Activated effector memory CD4-positive, alpha-beta T cell treated with anti-CD3 and anti-CD28 coated beads, Interleukin-2, amount 50 U/mL, for 16 hours (primary cell): ENCODE results near the gene LGALS3.
"Not testable (repeated sequence)": the region's sequence is repeated elsewhere in the genome, so short reads cannot be mapped to it uniquely, and the experiment has no call there.

Experiments
- DNase-seq: peaks from one replicate; pipeline ENCODE4 v3.0.0-alpha.2; 2020

Gene LGALS3

DNA sequence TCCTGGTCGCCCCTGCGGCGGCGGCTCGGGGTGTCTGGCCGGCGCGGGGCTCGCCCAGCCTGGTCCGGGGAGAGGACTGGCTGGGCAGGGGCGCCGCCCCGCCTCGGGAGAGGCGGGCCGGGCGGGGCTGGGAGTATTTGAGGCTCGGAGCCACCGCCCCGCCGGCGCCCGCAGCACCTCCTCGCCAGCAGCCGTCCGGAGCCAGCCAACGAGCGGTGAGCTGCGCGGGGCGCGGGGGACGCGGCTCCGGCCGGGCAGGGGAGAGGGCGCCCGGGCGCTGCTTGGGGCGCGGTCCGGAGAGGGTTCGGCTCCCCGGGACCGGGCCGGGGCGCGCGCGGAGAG lies at the start of gene LGALS3:
Gene LGALS3, plus strand, starts transcription at position 167 of the 342 bp plus-strand sequence. CDS start 8,122 bp downstream, outside the sequence.
- DNase-seq = peak; percentile 81

- DNase-seq = not testable (repeated sequence)
Measured at GRCh38 chr14:55079961-55080360, 49.1 kb upstream of the LGALS3 start.

GRCh38 chr14:55084401-55085059 lies 44.5 kb upstream of the LGALS3 start:
- DNase-seq = no peak

DNA sequence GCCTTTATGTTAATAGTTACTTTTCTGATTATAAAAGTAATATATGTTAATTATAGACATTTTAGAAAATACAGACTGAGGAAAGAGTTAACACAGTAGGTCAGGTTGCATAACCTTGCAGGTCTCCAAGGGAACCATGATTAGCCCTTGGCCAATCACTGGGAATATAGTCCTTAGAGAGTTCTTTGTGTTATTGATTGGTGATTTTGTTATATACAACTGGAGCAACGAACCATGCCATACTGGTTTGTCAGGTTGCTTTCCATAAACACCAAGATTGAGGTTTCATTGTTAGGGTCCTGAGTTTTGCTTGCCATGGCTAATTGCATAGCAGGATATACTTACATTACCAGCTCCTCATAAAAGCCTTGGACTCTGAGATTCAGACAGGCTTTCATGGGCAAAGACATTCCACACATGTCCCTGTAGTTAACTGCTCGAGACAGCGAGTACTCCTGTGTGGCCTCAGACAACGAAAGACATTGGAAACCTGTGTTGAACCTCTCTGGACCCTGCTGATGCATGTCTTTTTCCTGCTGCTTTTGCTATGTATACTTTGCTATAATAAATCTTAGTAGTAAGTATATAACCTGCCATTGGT lies 43.9 kb upstream of the LGALS3 start:
- no peak for DNase-seq

- no peak for DNase-seq
Measured at GRCh38 chr14:55086938-55087337, 42.1 kb upstream of the LGALS3 start.

DNA sequence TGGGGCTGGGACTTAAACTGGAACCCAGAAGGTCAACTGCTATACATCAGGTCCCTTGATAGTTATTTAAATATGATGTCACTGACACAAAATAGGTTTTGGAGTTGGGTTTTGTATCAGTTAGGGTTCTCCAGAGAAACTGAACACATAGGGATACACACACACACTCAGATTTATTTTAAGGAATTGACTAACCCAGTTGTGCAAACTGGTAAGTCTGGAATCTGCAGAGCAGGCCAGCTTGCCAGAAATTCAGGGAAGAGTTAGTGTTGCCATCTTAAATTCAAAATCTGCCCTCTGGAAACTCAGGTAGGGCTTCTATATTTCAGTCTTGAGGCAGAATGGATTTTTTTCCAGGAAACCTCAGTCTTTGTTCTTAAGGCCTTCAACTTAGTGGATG lies 40.7 kb upstream of the LGALS3 start:
- DNase-seq = no peak

DNA sequence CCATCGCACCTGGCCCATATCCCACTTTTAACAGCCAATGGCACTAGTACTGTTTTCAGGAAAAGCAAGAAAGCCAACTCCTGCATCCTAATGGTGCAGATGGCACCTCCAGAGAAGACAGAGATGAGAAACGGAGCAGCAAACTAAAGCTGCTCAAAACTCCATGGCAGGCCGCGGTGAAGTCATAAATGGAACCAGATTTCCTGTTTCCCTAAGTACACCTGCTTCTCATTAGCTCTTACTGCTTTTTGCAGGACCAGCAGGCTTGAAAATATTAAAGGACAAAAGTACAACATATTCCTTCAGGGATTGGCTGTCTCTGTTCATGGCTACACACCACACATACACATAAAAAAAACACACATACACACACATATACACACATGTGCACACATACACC lies 36.7 kb upstream of the LGALS3 start:
- DNase-seq = no peak

DNA sequence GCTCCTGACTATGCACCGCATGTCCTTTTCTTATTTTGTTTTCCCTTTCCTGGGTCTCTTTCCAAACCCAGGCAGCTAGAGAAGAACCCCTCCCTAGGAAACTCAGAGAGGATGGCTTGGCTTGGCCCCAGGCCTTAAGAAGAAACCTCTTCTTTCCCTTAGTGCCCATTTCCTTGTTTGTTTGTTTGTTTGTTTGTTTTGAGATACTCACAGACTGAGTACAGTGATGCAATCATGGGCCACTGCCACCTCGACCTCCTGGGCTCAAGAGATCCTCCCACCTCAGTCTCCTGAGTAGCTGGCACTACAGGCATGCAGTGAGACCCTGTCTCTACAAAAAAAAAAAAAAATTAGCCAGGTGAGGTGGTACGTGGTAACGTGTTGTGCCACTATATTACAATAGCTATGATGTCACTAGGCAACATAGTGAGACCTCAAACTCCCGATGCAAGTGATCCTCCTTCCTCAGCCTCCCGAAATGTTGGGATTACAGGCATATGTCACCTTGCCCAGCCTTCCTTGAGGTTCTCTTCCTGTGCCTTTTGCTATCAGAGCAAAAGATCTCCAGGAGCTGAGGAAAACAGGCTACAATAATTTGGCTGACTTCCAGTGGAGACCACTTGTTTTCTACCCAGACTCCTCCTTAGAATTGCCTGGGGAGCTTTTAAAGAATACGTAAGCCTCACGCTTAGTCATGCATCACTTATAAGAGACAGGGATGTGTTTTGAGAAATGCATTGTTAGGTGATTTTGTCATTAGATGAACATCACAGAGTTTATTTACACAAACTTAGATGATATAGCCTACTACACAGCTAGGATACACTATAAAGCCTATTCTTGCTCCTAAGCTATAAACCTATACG lies 34.5 kb upstream of the LGALS3 start:
- DNase-seq = no peak

DNA sequence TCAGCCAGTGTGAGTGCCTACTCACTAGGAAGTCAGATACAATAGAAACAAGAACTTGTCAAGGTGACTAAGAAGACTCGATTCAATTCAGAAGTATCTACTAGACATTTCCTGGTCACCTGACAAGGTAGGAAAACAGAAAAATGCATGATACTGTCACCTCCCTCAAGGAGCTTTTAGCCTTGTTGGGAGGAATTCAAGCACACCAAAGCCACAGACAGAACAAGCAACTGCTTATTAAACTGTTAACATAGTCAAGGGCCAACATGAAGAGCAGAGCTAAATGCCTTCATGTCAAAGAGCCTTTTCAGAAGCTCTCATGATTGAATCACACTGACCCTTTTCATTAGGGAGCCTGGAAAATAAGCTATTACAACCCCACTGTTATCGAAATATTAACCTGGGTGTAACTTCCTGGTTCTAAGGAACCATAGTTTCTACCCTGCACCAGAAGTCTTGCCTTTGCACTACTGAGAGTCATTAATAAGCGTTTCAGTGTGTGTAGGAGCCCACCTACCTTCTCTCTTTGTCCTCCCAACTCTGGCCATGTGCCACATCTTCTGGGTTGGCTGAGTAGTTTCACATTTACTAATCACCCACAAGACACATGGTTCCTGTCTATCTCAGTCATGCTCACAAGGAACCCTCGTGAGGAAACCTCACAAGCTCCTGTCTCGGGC lies 31.0 kb upstream of the LGALS3 start:
- DNase-seq = peak; percentile 82

- DNase-seq = no peak
Measured at GRCh38 chr14:55098561-55098898, 30.5 kb upstream of the LGALS3 start.

- no peak for DNase-seq
Measured at GRCh38 chr14:55099756-55100155, 29.3 kb upstream of the LGALS3 start.

DNA sequence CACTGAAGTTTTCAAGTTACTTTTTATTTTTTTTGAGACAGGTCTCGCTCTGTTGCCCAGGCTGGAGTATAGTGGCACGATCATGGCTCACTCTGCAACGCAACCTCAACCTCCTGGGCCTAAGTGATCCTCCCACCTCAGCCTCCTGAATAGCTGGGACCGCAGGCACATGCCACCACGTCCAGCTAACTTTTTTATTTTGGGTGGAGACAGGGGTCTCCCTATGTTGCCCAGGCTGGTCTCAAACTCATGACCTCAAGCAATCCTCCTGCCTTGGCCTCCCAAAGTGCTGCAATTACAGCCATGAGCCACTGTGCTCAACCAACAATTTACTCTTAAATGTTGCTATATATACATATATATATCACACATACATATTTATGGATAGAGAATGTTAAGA lies 27.4 kb upstream of the LGALS3 start:
- no peak for DNase-seq

DNA sequence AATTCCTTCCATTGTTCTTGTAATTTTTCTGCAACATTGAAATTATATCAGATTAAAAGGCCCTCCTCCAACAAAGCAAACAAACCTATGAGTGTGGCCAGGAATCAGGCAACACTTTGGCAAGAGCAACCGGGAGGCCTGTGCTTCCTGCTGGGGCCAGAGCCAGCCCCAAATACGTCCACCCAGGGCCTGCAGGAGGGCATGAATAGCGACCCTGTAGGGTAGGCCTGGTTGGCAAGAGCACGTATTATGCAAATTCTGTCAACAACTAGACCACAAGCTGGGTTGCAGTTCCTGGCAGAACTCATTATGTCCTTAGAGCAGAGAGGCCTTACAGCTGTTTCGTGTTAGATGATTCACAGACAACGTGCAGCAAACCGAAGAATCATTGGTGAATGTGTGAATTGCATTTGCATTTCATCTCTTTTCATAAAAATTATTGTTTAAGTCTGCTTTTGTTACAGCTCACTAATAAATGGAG lies 26.9 kb upstream of the LGALS3 start:
- peak; percentile 77 for DNase-seq

DNA sequence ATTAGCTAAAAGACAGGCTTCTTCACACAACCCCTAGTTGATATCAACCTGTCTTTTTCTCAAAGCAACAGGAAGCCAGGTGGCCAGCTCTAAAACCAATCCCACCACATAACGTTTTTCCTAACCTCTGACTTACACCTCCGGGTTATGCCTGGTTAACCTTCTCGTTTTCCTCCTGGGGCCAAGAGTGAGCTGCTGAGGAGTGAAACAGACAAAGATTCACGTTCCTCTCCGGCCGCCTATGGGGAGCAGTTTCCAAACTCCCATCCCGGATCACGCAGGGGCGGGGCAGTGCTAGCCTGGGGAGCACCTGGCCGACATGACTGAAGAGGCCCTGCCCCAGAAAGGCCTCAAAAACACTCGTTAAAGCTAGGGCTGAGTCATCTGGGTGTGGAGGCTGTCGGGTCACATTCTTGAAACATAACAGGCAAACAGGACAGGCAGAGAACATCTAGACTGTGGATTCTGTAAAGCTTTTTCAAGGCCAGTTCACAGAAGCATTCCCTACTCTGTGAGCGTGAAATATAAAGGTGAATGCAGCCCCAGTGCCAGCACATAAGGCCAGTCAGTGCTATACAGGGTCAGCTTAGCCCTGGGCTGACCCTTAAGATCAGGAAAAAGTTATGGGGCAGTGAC lies 25.9 kb upstream of the LGALS3 start:
- peak; percentile 85 for DNase-seq

- no peak for DNase-seq
Measured at GRCh38 chr14:55103971-55104954, 24.8 kb upstream of the LGALS3 start.

- DNase-seq = no peak
Measured at GRCh38 chr14:55105991-55106390, 23.1 kb upstream of the LGALS3 start.

DNA sequence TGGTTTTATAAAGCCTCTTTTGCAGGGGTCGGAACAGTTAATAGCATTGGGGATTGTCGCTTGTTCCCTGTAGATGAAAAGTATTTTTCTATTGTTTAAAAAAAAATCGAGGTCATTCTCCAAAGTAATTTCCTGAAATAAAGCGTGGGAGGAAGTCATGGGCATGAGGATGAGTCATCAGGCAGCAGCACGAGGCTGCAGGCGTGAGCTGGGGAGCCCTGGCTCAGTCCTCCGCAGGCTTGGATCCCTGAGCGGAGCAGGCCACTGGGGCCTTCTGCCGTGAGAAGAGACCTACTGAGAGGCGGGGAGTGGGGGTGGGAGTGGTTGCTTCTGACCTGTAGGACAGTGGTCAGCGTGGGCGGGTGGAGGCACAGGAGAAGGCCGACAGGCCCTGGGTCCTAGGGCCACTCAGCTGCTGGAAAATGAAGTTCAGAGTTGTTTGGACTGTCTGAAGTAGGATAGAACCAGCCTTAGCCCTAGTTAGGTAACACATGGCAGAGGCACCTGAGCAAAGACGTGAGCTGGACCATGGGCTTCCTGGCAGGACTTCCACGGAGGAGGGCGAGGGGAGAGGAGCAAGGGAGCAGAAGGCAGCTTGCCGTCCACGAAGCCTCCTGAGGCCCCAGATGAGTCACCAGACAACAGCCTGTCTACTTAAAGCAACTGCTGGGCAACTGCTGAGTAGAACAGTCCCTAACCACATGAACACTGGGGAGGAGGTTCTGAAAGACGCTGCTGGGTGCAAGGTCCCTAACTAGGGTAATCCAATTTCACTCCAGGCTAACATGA lies 21.1 kb upstream of the LGALS3 start:
- peak; percentile 82 for DNase-seq

DNA sequence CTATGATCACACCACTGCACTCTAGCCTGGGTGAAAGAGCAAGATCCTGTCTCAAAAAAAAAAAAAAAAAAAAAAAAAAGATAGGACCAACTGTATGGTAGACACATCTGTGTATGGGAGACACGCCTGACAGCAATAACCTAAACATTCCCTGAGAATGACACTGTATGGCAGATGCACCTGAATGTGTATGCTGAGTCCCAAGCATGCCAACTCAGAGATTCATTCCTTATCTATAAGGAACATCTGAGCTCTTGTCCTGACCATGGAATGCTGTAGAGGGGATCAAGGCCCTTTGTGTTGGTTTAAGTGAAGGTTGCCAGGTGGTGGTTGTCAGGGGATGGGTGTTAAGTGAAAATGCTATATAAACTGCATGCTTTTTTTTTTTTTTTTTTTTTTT lies 19.2 kb upstream of the LGALS3 start:
- DNase-seq = no peak

DNA sequence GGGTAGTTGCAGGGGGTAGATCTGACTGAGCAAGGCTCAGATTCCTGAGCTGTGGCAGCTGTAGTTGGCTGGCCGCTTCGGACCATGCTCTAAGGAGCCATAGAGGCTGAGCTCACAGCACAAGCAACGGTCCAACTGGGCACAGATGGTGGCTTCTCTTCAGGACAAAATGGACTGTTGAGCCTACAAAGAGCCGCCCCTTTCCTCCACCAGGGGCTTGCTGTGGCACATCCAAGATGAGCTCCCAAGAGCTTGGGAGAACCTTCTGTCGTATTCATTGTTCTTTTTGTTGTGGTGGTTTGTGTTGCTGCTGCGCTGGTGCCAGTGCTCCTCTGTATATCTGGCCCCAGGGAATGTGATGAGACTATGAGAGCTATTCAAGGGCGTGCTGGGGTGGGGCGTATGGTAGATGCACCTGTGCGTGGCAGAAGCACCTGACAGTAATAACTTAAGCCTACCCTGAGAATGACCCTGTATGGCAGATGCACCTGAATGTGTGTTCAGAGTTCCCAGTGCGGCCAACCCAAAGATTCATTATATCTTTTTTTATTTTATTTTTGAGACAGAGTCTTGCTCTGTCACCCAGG lies 17.8 kb upstream of the LGALS3 start:
- no peak for DNase-seq

DNA sequence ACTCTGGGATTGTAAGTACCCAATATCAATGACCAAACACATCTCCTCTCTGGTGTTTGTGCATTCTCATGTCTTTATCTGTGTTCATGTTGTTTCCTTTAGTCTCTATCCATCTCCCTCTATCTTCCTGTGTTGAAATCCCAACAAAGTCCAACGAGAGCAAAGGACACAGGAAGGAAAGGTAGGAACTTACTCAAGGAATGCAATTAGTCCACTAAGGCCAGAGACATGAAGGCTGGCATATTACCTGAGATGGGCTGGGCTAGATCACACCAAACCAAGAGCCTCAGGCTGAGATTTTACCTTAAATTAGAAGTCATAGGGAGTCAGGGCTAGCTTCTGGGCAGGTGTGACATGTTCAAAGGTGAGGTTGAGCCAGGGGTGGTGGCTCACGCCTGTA lies 14.3 kb upstream of the LGALS3 start:
- no peak for DNase-seq
